GM12874 (cell line): ENCODE data around the gene CABP4.

Source experiments
- CTCF ChIP-seq: IDR thresholded peaks from 2 replicates; pipeline ENCODE4 v1.5.1; 2011; ENCODE audit warnings: low read depth, mild to moderate bottlenecking, control low read depth, low read length, moderate library complexity; ENCODE audit not compliant: insufficient read depth

Gene CABP4

GRCh38 chr11:67429038-67429668 lies 26.0 kb upstream of the CABP4 start:
- no peak for TF ChIP-seq CTCF

GRCh38 chr11:67429722-67430121 lies 25.4 kb upstream of the CABP4 start:
- no peak for TF ChIP-seq CTCF

GRCh38 chr11:67431346-67432249 lies 23.6 kb upstream of the CABP4 start:
- no peak for TF ChIP-seq CTCF

GRCh38 chr11:67432655-67433349 lies 22.4 kb upstream of the CABP4 start:
- TF ChIP-seq CTCF = no peak

- no peak for TF ChIP-seq CTCF
Measured at GRCh38 chr11:67433536-67434394, 21.4 kb upstream of the CABP4 start.

GRCh38 chr11:67434395-67434881 lies 20.7 kb upstream of the CABP4 start:
- TF ChIP-seq CTCF = no peak
